ENCODE results near the gene BBX.

GRCh38 chr3:107845380-107846278, 322.9 kb downstream of the BBX start:
- TF ChIP-seq, protein P1, sequence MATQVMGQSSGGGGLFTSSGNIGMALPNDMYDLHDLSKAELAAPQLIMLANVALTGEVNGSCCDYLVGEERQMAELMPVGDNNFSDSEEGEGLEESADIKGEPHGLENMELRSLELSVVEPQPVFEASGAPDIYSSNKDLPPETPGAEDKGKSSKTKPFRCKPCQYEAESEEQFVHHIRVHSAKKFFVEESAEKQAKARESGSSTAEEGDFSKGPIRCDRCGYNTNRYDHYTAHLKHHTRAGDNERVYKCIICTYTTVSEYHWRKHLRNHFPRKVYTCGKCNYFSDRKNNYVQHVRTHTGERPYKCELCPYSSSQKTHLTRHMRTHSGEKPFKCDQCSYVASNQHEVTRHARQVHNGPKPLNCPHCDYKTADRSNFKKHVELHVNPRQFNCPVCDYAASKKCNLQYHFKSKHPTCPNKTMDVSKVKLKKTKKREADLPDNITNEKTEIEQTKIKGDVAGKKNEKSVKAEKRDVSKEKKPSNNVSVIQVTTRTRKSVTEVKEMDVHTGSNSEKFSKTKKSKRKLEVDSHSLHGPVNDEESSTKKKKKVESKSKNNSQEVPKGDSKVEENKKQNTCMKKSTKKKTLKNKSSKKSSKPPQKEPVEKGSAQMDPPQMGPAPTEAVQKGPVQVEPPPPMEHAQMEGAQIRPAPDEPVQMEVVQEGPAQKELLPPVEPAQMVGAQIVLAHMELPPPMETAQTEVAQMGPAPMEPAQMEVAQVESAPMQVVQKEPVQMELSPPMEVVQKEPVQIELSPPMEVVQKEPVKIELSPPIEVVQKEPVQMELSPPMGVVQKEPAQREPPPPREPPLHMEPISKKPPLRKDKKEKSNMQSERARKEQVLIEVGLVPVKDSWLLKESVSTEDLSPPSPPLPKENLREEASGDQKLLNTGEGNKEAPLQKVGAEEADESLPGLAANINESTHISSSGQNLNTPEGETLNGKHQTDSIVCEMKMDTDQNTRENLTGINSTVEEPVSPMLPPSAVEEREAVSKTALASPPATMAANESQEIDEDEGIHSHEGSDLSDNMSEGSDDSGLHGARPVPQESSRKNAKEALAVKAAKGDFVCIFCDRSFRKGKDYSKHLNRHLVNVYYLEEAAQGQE (IDR thresholded peaks at IDR 0.05; ENCODE audit: low read depth) = no peak
- TF ChIP-seq EP300 (IDR thresholded peaks at IDR 0.05; ENCODE audit: borderline replicate concordance) = no peak
- TF ChIP-seq TAF1 (IDR thresholded peaks at IDR 0.05; ENCODE audit: low read depth) = no peak
- TF ChIP-seq, protein P2, sequence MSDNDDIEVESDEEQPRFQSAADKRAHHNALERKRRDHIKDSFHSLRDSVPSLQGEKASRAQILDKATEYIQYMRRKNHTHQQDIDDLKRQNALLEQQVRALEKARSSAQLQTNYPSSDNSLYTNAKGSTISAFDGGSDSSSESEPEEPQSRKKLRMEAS (IDR thresholded peaks at IDR 0.05) = no peak
- TF ChIP-seq RAD21 (IDR thresholded peaks at IDR 0.05; ENCODE audit: low read depth) = no peak
- no peak for TF ChIP-seq USF1 (IDR thresholded peaks at IDR 0.05)
- no peak for TF ChIP-seq EGR1 (IDR thresholded peaks at IDR 0.05)
- no peak for TF ChIP-seq TCF12 (IDR thresholded peaks at IDR 0.05; ENCODE audit: low read depth)
- TF ChIP-seq YY1 (IDR thresholded peaks at IDR 0.05; ENCODE audit: low read depth) = no peak
- TF ChIP-seq CEBPB (IDR thresholded peaks at IDR 0.05) = no peak
- no peak for TF ChIP-seq FOXM1 (IDR thresholded peaks at IDR 0.05; ENCODE audit: borderline replicate concordance, low read depth)
- TF ChIP-seq NFIC (IDR thresholded peaks at IDR 0.05) = no peak
